Fibroblast of lung (primary cell): Measurements from ENCODE around the gene CREG1. TPM values are rescaled to one million over a fixed set of nuclear protein-coding genes. Genes with fewer than 3 reads are reported as not detected.

Experiments used
- DNase-seq, 2 donors: peaks; one replicate each; pipeline versions ENCODE4 v3.0.0 to v3.0.0-alpha.2; 2010; ENCODE audit warnings: low read depth in 2 of 2
- H2AFZ ChIP-seq: 2 replicates; pipeline ENCODE4 v1.5.1; 2012; ENCODE audit warnings: low read length, control low read depth, inconsistent platforms
- H3K27ac ChIP-seq: 2 replicates; pipeline ENCODE4 v1.5.1; 2011; ENCODE audit warnings: low read length, control low read depth; ENCODE audit not compliant: insufficient read depth
- H3K27me3 ChIP-seq: 2 replicates; pipeline ENCODE4 v1.5.1; 2011; ENCODE audit warnings: mild to moderate bottlenecking, low read length; ENCODE audit not compliant: control insufficient read depth, insufficient read depth
- H3K36me3 ChIP-seq: 2 replicates; pipeline ENCODE4 v1.5.1; 2011; ENCODE audit warnings: low read length; ENCODE audit not compliant: control insufficient read depth, insufficient read depth
- H3K4me1 ChIP-seq: 2 replicates; pipeline ENCODE4 v1.5.1; 2011; ENCODE audit warnings: low read length; ENCODE audit not compliant: control insufficient read depth, insufficient read depth; ENCODE audit errors: extremely low read depth
- H3K4me2 ChIP-seq: 2 replicates; pipeline ENCODE4 v1.5.1; 2011; ENCODE audit warnings: low read length, control low read depth; ENCODE audit not compliant: insufficient read depth; ENCODE audit errors: extremely low read depth
- H3K4me3 ChIP-seq, 4 experiments: fragments of 200-600 bp in 1 of 4; sonication (generic) in 1 of 4; replicated peaks in 1 of 4; 2 replicates each; pipeline ENCODE4 v1.5.1; 2011 to 2016; ENCODE audit warnings: low read length in 4 of 4, low read depth in 3 of 4, mild to moderate bottlenecking in 3 of 4, control low read depth in 2 of 4, inconsistent platforms in 1 of 4, mixed read lengths in 1 of 4; ENCODE audit not compliant: insufficient read depth in 1 of 4; ENCODE audit errors: control extremely low read depth in 1 of 4
- H3K79me2 ChIP-seq: 2 replicates; pipeline ENCODE4 v1.5.1; 2012; ENCODE audit warnings: mild to moderate bottlenecking, low read length, inconsistent platforms; ENCODE audit not compliant: control insufficient read depth, insufficient read depth
- H3K9ac ChIP-seq: 2 replicates; pipeline ENCODE4 v1.5.1; 2011; ENCODE audit warnings: mild to moderate bottlenecking, low read length, control low read depth; ENCODE audit not compliant: insufficient read depth
- H3K9me3 ChIP-seq: 2 replicates; pipeline ENCODE4 v1.5.1; 2012; ENCODE audit warnings: low read depth, low read length; ENCODE audit not compliant: control insufficient read depth, insufficient read depth
- H4K20me1 ChIP-seq: 2 replicates; pipeline ENCODE4 v1.5.1; 2011; ENCODE audit warnings: low read length; ENCODE audit not compliant: control insufficient read depth, insufficient read depth; ENCODE audit errors: extremely low read depth
- CTCF ChIP-seq, 2 donors: IDR thresholded peaks in 1 of 2; conservative IDR thresholded peaks in 1 of 2; 1 replicate in 1 of 2; 2 replicates in 1 of 2; pipeline ENCODE4 v1.5.1; 2011 to 2012; ENCODE audit warnings: low read length in 2 of 2, control low read depth in 1 of 2, inconsistent platforms in 1 of 2, low read depth in 1 of 2, mild to moderate bottlenecking in 1 of 2
- EZH2 ChIP-seq: IDR thresholded peaks from 2 replicates; pipeline ENCODE4 v1.5.1; 2012; ENCODE audit warnings: low read length, control low read depth, mild to moderate bottlenecking; ENCODE audit errors: missing control alignments
- polyA plus RNA-seq, 2 donors: library from polyadenylated mRNA; depleted of rRNA in 1 of 2; stranded (reverse) in 1 of 2; unstranded in 1 of 2; fragments of >200 nt; gene quantifications; 2 replicates each; pipeline ENCODE4 v1.2.1, GENCODE V29; 2011 to 2012; ENCODE audit warnings: missing spikeins in 1 of 2
- total RNA-seq: library from RNA; depleted of rRNA; stranded (reverse); fragments of >200 nt; gene quantifications from 2 replicates; pipeline ENCODE4 v1.2.1, GENCODE V29; 2014

CREG1 gene
- total and polyA plus RNA-seq, 2 donors (not counting 1 experiment from before 2014, with no cell fraction given), result 58.5 to 75.5 TPM

GRCh38 chr1:167509587-167509986 lies 44.0 kb downstream of the CREG1 start:
- Histone ChIP-seq H3K4me1 (no peaks in the 10 kb centered on the region), H3K4me3 (no peak overlapping the region), H2AFZ (no peak overlapping the region), H3K9me3 (no peaks in the 10 kb centered on the region), H3K27ac (no peak overlapping the region), H3K36me3 (no peaks in the 10 kb centered on the region), H3K27me3 (no peaks in the 10 kb centered on the region), H3K9ac (no peak overlapping the region), H3K79me2 (no peaks in the 10 kb centered on the region), H4K20me1 (no peaks in the 10 kb centered on the region), H3K4me2 (no peak overlapping the region)
- TF ChIP-seq EZH2 (no peak), CTCF (conservative IDR thresholded peaks at IDR 0.05 in 1 of 2, IDR thresholded peaks at IDR 0.05 in 1 of 2; ENCODE audit: low read depth in 1 of 2, low read length in 2 of 2) (no peak)
- no peak for DNase-seq

- no peaks in the 10 kb centered on the region for H3K79me2 ChIP-seq
- no peak overlapping the region for H3K4me2 ChIP-seq
- TF ChIP-seq EZH2, result no peak
- TF ChIP-seq CTCF (conservative IDR thresholded peaks at IDR 0.05 in 1 of 2, IDR thresholded peaks at IDR 0.05 in 1 of 2; ENCODE audit: low read depth in 1 of 2, low read length in 2 of 2), result no peak
- H3K27ac ChIP-seq, result no peak overlapping the region
- DNase-seq, result no peak
- H3K36me3 ChIP-seq, result no peaks in the 10 kb centered on the region
- no peak overlapping the region for H3K9ac ChIP-seq
- no peaks in the 10 kb centered on the region for H3K4me1 ChIP-seq
- H4K20me1 ChIP-seq, result no peaks in the 10 kb centered on the region
- no peaks in the 10 kb centered on the region for H3K27me3 ChIP-seq
- H3K9me3 ChIP-seq, result no peaks in the 10 kb centered on the region
- no peak overlapping the region for H2AFZ ChIP-seq
- no peak overlapping the region for H3K4me3 ChIP-seq
Measured at GRCh38 chr1:167507719-167508118, 45.8 kb downstream of the CREG1 start.

- Histone ChIP-seq H3K4me2 (no peak overlapping the region), H3K27me3 (peaks cover 3% of the 10 kb centered on the region), H2AFZ (no peak overlapping the region), H3K9ac (no peak overlapping the region), H4K20me1 (no peaks in the 10 kb centered on the region), H3K79me2 (no peaks in the 10 kb centered on the region), H3K4me3 (no peak overlapping the region), H3K27ac (no peak overlapping the region), H3K4me1 (no peaks in the 10 kb centered on the region), H3K36me3 (no peaks in the 10 kb centered on the region), H3K9me3 (no peaks in the 10 kb centered on the region)
- TF ChIP-seq EZH2 (no peak), CTCF (conservative IDR thresholded peaks at IDR 0.05 in 1 of 2, IDR thresholded peaks at IDR 0.05 in 1 of 2; ENCODE audit: low read depth in 1 of 2, low read length in 2 of 2) (no peak)
- no peak for DNase-seq
Measured at GRCh38 chr1:167504467-167504827, 49.1 kb downstream of the CREG1 start.
